Adipose tissue (tissue), 3 donors: ENCODE results near the gene SNTG2. TPM values are rescaled to one million over a fixed set of nuclear protein-coding genes. Genes with fewer than 3 reads are reported as not detected.

ENCODE experiments used
- H3K27ac ChIP-seq: one replicate; pipeline ENCODE4 v1.5.1; 2013; ENCODE audit warnings: low read depth, low read length
- WGBS, 3 donors: extraction: QIAGEN DNeasy Blood & Tissue Kit; methylation state at CpG; one replicate each; pipeline ENCODE4 v1.1.7; 2013; 5-methylcytosine and 5-hydroxymethylcytosine counted together
- polyA plus RNA-seq, 3 donors: library from polyadenylated mRNA; stranded (reverse); fragments of 200-250 nt; gene quantifications; one replicate each; pipeline ENCODE4 v1.2.3, GENCODE V29; 2013
- donor health status: healthy with polysubstance abuse.
- donor health status: Bipolar disorder and iron deficiency.
- donor health status: healthy.

Gene SNTG2
- polyA plus RNA-seq, 3 donors, result 0.56 to 2.8 (median 2.7) TPM

DNA sequence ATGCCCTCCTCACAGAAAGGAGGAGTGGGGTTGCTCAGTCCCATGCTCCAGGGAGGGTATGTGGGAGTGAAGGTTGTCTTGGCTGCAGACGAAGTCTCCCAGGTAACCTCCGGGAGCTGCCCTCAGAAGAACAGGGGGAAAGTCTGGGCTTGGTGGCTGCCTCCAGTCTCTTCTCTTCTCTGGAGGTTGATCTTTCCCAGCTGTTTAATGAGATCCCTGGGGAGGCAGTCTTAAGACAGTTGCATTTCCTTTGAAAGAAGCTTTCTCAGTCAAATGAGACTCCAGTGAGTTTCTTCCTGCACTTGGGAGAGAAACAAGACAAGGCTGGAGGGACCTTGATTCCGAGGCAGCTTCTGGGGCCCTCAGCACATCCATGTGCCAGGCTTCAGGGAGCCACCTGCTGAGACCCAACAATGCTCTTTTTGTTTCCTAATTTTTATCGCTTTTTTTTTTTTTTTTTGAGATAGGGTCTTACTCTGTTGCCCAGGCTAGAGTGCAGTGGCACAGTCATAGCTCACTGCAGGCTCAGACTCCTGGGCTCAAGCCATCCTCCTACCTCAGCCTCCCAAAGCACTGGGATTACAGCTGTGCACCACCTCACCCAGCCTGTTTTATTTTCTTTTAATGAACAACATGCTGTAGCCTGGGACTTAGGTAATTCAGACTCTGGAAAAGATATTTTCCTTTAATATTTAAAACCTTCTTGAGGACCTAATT, 390.9 kb downstream of the SNTG2 start:
- WGBS, 3 donors, result 51 to 77% (median 70%) methylated on average over 4 of the region's 4 CpGs
- no peak overlapping the region for H3K27ac ChIP-seq

DNA sequence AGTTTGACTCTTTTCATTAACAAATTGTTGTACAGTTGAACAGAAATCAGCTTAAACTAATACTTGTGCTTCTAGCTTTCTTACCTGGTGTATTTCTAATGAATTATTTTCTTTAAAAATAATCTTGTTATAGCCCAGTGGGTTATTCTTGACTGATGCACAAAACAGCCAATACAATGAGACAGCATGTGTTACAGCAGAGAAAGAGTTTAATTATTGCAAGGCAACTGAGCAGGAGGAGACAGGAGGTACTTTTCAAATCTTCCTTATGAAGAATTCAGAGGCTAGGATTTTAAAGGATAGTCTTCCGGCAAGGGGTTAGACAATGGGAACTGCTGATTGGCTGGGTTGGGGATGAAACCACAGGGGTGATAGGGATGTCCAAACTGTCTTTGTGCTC, 398.1 kb downstream of the SNTG2 start:
- H3K27ac ChIP-seq, result no peak overlapping the region
- WGBS, 3 donors, result 96 to 100% (median 98%) methylated on average over 1 of the region's 1 CpG

DNA sequence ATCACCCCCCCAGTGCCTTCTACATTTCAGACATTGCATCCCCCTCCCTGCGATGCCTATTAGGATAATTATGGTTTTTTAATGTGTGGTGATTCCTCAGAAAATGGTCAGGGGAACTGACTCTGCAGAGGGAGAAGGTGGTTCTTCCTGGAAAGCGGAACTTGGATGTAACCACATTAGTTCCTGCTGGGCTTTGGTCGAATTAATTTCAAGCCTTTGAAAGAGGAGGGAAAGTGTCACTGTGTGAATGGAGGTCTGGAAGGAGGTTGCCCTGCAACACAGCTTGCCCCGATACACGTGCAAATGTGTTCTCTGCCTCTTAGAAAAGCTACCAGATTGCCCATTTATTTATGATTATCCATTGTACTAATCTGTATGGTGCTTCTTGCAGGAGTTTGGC, 399.5 kb downstream of the SNTG2 start:
- 63 to 77% (median 65%) methylated on average over 5 of the region's 5 CpGs for whole genome bisulfite sequencing, 3 donors
- no peak overlapping the region for H3K27ac ChIP-seq

DNA sequence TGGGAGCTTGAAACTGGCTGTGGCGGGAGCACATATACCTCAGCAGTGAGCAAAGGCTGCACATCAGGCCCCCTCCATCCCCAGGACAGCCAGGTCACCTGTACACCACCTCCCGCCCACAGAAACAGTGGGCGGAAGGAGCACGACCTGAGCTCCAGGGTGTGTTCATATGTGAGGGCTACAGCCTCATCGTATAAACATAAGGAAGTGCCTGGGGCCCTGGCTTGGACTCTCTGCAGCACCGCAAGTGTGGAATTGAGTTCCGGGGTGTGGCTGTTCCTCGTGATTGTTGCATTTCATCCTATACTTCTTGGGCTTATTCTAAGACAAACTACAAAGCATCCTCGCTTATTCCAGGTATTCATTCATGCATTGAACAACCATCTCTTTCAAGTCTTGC, 402.5 kb downstream of the SNTG2 start:
- H3K27ac ChIP-seq, result no peak overlapping the region
- WGBS, 3 donors, result 78 to 88% (median 79%) methylated on average over 9 of the region's 9 CpGs

DNA sequence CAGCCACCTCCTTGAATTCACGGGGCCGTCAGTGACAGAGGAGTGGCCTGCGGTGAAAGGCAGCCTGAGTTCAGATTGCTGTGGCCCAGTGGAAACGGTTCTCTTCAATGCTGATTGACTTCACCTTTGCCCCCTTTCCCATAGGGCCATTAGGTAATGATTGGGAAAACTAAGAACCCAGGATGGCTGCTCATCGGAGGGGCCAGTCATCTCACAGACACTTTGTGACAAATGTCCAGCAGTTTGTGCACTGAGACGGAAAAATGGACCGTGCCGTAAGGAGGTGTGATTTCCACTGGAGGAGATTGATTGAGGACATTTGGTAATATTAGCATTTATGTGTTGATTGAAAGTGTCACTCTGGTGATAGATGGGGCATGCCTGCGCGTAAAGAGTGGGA, 402.9 kb downstream of the SNTG2 start:
- H3K27ac ChIP-seq, result no peak overlapping the region
- WGBS, 3 donors, result 72 to 84% (median 80%) methylated on average over 10 of the region's 10 CpGs

DNA sequence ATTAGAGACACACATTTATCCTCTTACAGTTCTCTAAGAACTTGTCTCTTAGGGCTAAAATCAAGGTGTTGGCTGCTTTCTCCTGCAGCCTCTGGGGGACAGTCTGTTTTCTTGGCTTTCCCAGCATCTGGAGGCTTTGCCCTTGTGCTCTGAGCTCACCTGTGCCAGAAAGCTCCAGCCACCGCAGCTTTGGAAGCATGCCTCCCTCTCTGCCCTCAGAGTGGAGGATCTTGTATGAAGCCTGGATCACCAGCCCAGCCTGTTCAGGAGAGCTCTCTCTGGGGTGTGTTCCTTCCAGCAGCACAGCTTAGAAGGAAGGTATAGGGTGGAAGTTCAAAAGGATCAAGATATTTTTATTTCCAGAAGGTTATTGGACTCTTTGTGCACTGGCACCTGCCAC, 409.5 kb downstream of the SNTG2 start:
- no peak overlapping the region for H3K27ac ChIP-seq
- WGBS, 3 donors, result 23 to 74% (median 68%) methylated on average over 1 of the region's 1 CpG

DNA sequence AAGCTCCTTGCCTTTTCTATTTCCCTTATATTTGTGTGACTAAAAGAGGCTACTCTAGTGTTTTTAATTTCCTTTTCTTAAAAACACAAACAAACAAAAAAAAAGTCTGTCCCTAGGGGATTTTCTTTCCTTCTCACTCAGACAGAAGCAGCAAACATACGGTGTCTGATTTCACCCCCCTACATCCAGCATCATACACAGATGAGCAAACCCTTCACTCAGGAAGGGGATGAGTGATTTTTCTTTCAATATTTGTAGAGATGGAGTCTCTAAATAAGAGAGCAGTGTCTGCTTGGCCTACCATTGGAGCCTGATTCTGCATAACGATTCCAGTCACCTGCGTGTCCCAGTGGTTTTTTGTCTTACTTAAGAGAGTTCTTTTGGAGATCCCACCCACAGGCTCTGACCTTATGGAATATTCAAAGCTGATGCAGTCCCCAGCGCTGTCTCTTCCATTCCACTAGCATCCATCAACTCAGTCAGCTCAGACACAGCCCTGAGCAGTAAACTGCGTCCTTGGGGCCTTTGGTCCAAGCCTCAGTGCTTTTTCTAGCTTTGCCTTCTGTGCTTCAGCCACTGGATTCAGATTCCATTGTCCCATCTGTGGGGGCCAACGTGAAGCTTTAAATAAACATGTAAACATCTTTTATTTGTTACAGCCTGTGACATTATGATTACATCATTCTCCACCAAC, 410.1 kb downstream of the SNTG2 start:
- WGBS, 3 donors, result 73 to 80% (median 75%) methylated on average over 6 of the region's 6 CpGs

DNA sequence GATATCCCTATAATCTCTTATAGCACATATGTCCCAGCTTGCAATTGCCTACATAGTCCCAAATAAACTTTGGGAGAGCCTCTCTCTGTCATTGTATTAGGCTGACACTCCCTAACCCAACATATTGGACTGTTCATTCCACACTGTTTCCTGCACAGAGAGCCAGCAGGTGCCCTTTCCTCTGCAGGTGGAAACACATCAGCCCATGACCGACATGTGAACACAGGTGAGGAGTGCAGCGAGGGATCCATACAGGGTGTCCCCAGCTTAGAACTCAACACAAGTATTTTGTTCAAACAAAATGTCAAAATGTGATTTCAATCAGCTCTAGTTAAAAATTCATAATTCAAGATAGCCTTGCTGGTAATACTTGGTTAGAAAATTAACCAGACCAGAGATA, 412.7 kb downstream of the SNTG2 start:
- WGBS, 3 donors, result 40 to 98% (median 95%) methylated on average over 2 of the region's 2 CpGs
- H3K27ac ChIP-seq, result no peak overlapping the region

More for the DNA sequence above, 410.1 kb downstream of the SNTG2 start:
- H3K27ac ChIP-seq, result no peak overlapping the region

DNA sequence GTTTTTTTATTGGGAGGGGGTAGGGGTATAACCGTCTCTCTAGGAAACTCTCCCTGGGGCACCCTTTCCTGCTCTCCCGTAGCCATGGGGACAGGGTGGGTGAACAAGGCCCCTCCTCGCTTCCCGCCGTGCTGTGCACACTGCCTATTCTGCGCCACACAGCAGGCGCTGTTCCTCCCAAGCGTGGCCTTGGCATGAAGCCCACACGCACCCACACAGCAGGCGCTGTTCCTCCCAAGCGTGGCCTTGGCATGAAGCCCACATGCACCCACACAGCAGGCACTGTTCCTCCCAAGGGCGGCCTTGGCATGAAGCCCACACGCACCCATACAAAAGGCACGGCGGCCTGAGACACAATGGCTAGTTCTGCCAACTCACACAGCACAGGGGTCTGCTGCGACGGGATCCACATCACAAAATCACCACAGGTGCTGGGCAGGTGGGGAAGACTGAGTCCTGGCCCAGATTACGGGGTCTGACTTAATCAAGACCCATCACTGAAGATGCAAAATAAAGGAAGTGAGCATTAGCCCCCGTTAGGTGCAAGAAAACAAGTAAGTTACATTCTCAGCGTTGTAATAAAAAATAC, 416.0 kb downstream of the SNTG2 start:
- WGBS, 3 donors, result 31 to 67% (median 56%) methylated on average over 20 of the region's 20 CpGs
- H3K27ac ChIP-seq, result no peak overlapping the region

DNA sequence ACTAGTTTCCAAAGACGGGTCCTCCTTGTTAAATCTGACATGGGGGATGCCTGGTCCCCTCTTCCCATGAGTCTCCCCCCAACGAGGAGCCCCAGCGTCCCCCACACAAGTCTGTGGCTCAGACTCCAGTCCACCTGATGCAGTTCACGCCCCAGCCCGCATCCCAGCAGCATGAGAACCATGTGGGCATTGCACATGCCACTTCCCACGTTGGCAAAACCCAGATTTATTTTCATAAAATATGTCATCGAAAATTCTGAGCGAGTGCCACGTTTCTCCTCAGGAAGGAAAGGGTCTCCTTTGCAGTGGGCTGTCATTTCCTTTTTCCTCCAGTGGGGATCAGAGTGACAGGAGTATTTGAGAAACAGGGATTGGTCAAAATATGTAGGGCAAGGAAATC, 417.0 kb downstream of the SNTG2 start:
- 50 to 73% (median 61%) methylated on average over 9 of the region's 9 CpGs for WGBS, 3 donors
- H3K27ac ChIP-seq, result no peak overlapping the region

DNA sequence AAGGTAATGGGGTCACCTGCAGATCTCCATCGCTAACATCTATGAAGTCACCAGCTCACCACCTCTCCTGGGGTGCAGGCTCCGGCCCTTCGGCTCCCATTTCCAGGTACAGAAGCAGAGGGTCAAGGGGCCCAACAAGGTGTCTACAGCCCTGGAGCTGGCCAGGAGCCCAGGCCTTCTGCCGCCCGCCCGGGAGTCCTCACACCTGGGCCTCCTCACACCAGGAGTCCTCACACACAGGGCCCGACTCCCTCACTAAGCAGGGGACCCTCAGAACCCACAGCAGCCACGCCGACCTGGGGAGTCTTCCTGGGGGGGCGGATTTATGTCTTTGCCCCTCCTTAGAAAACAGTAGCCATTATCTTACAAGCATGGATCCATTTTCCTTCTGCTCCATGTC, 419.3 kb downstream of the SNTG2 start:
- H3K27ac ChIP-seq, result no peak overlapping the region
- WGBS, 3 donors, result 80 to 91% (median 89%) methylated on average over 10 of the region's 10 CpGs

DNA sequence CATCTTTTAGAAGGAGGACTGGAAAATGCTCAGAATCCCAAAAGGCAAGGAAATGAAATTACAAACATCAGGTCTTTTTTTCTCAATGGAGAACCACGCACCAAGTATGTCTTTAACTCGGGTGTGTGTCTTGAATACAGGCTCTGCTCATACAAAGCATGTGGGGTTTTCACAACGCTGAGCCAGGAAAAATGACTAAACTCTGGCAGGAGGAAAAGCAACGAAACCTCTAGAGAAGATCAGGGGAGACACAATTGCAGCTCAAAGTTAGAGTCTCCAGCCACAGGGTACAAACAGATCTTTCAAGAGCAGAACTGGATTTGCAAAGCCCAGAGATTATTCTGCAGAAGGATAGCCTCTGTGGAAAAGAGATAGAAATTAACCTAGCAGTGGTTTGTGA, 419.8 kb downstream of the SNTG2 start:
- H3K27ac ChIP-seq, result no peak overlapping the region
- 55 to 64% (median 62%) methylated on average over 4 of the region's 4 CpGs for WGBS, 3 donors

DNA sequence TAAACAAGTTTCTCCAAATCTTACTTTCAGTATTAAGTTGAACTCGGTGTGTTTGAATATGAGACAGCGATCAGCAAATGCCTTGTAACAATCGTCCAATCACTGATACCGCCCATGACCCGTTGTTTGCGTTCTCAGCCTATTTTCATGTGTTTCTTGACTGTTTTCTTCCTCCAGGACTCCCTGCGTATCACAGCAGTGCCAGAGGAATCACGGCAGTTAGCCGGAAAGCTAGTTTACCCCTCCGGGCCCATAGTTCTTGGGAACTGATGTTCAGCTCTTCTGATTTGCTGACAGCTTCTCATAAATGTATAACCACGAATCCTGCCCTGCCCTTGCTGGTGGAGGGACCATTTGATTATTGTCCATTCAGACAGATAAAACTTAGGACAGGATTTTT, 420.4 kb downstream of the SNTG2 start:
- 59 to 88% (median 83%) methylated on average over 11 of the region's 11 CpGs for WGBS, 3 donors
- no peak overlapping the region for H3K27ac ChIP-seq

DNA sequence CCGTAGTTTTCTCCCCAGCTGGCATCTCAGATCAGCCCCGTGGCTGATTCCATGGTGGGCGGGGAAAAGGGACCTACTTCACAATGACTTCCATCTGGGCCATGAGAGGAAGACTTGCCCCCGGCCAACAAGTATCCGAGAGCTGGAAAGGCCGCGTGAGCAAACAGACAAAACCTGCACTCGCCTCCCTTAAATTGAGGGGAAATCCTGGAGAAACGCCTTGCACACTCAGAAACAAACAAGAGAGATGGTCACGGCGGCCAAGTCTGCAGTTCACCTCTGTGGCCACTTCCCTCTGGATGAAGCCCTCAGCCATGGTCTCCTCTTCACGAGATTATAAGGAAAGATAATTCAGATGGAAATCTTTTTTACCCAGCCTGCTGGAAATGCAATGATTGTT, 423.2 kb downstream of the SNTG2 start:
- H3K27ac ChIP-seq, result no peak overlapping the region
- WGBS, 3 donors, result 74 to 85% (median 77%) methylated on average over 12 of the region's 12 CpGs

DNA sequence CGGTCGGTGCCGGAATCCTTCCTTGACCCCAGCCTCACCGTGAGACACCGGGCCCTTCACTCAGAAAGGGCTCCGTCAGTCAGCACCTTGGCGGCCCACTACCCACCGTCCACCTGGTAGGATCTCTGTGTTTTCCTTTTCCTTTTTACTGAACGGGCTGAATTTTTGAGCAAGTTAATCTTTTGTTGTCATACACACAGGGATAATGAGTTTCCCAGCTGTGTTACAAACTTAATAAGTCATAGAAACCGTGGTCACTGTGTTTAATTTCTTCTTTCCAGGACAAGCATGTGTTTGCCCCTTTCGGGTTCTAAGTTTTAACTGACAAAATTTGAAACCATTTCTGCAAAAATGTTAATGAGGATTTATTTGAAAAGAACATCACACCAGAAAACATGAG, 423.6 kb downstream of the SNTG2 start:
- H3K27ac ChIP-seq, result no peak overlapping the region
- WGBS, 3 donors, result 73 to 80% (median 76%) methylated on average over 11 of the region's 11 CpGs

DNA sequence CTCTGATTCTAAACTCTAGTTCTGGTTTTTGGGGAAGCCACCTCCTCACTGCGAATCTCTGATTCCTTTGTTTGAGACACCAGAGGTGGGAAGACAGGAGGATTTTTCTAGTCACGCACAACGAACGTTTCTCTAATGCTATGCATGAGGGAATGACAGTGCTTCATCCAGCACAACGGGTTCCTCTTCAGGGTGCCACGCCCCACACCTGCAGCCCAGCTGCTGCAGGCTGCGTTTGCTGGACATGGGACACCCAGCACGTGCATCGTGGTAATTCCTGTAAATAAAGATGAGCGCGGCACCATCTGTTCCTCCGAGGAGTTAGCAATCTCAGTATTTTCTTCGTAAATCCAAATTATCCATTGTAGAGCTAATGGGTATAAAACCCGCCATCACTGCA, 425.1 kb downstream of the SNTG2 start:
- no peak overlapping the region for H3K27ac ChIP-seq
- WGBS, 3 donors, result 79 to 87% (median 80%) methylated on average over 14 of the region's 14 CpGs

DNA sequence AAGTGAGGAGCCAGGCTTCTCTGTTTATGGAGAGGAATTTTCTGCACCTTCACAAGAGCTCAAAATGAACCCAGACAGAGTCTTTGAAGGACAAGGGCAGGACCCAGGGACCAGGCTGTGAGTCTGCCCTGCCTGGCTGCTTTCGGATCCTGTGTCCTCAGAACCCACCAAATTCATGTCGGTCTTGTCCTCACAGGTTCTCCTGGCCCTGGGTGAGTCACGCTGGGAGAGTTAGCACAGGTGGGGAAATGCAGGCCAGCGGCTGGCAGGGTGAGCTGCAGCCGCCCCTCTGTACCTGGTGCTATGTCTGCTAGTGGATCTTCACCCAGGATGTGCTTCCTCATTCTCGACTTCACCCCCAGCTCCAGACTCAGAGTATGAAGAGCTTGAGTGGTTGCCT, 426.8 kb downstream of the SNTG2 start:
- H3K27ac ChIP-seq, result no peak overlapping the region
- WGBS, 3 donors, result 84 to 89% (median 84%) methylated on average over 6 of the region's 6 CpGs

DNA sequence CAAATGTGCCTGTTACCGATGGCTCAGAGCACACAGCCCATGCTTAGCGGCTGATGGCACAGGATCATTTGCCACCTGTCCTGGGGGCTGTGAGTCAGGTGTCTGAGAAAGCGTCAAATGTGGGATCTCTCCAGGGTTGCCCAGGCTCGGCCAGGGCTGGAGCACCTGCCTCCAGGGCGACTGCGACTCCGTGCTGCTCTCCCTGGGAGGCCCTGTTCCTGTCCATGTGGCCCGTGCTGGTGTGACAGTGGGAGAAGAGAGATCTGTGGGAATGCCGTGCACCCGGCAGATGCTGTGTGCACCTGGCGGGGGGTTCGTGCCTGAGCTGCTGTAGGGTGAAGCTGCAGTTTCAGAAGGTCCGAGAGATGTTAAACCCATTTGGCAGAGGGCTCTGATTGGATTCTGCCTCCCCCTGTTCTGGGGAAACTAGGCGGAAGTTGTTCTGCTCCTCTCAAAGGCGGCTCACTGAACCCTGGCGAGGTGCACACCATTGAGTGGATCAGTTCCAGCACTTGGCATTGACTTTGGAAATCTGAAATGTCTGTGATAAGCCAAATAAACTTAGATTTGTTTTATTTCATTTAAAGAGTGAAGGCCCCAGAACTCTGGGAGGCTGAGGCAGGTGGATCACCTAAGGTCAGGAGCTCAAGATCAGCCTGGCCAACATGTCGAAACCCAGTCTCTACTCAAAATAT, 428.0 kb downstream of the SNTG2 start:
- 57 to 86% (median 82%) methylated on average over 17 of the region's 17 CpGs for WGBS, 3 donors
- no peak overlapping the region for H3K27ac ChIP-seq

DNA sequence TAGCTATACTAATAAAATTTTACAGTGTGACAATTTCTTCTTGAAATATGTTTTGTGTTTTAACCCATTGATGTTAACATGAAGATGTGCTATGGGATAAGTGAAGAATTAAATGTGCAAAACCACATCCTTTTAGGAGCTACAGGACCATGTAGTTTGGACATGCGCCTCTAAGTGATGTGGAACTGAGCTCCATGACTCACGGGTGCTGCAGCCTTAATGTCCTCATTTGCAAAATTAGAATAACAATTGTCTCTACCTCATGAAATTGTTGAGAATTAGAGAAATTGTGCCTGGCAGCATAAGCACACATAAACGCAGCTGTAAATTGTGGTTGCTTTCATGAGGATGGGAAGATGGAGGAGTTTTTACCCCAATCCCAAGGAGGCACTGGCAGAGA, 431.0 kb downstream of the SNTG2 start:
- no peak overlapping the region for H3K27ac ChIP-seq
- WGBS, 3 donors, result 81 to 88% (median 82%) methylated on average over 3 of the region's 3 CpGs
